GM18870 (cell line): Measurements from ENCODE around the gene ADGRG6.
A peak's percentile ranks its signal among the peaks of the same experiment; 100 is the strongest.

Experiments
- ATAC-seq: cut with Tn5 transposase; IDR thresholded peaks from one replicate; pipeline ENCODE4 v1.9.1; 2021; ENCODE audit warnings: moderate library complexity; ENCODE audit not compliant: unreplicated experiment

The ADGRG6 gene

DNA sequence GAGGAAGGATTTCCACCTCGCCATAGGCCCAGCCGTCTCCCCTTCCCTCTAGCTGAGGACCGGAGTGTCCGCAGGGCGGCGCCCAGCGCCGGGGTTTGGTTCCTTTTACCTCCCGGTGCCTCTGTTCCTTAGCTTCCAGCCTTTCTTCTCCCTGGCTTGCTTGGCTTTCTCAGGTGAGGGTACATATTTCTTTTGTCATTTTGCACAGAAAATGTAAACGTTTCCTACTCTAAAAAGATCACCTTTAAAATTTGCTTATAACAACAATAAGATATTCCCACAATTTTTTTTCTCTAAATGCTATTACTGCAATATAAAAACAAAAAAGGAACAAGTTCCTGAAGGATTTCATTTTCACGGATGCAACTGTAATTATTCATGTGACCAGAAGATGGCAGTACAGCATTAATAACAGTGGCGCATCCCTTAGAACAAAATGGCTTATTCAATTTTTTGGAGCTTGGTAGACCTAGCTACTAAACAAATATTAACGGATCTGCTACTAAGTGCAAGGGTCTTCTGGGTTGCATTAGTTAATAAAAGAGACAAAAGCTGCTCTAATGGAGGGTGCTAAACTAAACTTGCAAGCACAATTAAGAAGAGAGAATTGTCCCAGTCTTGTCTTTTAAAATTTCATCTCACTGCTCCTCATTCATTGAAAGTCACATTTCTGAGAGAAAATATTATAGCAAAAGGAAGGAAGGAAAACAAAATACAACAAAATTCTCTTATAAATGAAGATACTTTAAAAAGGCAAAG is 172.9 kb downstream of the ADGRG6 start:
- ATAC-seq, result peak; percentile 70

DNA sequence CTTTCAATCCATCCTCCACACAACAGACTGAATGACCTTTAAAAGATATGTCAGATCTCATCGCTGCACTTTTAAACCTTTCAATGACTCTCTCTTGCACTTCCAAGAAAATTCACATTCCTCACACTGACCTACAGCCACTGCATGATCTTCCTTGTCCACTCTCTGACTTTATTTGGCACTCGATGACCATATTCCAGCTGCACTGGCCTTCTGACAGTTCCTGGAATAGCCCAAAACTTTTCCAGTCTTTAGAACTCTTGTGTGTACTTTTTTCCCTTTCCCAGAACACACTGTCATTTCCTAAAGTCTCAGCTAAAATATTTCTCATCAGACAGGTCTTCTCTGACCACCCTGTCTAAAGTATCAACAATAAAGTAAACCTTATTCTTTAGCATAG is 174.6 kb downstream of the ADGRG6 start:
- ATAC-seq, result no peak

DNA sequence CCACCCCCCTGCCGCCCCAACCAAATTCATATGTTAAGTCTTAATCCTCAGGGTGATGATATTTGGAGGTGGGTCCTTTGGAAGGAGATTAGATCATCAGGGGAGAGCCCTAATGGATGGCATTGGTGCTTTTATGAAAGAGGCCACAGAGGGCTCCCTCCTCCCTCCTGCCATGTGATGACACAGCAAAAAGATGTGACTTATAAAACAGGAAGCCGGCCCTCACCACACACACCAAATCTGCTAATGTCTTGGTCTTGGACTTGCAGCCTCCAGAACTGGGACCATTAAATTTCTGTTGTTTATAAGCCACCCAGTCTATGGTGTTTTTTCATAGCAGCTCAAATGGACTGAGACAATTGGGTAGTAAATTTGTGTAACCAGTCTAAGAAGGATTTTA is 176.3 kb downstream of the ADGRG6 start:
- ATAC-seq, result no peak

DNA sequence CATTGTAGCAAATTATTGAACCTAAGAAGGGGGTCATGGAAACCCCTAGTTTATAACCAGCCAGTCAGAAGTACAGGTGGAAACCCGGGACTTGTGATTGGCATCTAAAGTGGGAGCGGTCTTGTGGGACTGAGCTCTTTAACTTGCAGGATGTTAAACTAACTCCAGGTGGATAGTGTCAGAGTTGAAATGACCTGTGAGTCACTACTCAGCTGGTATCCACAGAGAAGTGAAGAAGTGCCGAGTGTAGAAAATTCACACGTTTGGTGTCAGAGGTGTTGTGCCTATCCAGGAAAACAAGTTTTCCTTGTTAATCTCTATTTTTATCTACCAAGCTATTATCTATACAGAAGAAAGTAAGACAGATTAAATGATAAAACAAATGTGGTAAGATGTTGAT is 179.7 kb downstream of the ADGRG6 start:
- ATAC-seq, result no peak

DNA sequence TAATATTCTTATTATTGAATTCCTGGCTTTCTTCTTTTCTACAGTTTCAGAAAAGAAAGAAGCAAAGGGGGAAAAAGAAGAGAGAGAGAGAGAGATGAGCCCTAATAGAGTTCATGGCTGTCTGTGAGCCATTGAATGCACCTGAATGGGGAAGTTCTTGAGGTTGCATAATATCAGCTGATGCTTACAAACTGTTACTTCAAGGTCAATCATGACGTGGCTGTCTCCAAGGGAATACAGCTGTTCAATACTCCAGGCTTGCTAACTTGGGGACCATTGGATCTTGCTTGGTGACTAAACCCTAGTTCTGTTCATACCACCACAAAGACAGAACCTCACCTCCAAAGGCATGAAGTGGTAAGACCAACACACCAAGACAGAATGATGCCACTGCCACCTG is 180.4 kb downstream of the ADGRG6 start:
- ATAC-seq, result no peak

DNA sequence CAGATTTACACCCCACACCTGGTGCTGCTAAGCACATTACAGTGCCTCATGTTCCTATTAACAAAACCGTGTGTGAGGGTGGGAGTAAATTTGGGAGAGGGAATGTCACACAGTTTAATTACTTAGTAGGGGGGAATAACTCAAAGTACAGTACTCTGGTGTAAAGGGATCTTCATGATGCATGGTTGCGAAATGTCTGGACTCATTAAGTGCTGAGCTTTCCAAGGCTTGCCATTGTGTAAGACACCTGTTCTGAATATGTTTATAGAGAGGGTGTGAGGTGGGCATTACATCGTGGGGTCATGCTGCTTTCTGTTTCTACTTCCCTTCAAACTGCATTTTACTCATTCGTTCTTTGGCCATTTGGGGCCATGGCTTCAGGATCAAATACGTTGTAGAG is 181.2 kb downstream of the ADGRG6 start:
- no peak for ATAC-seq

DNA sequence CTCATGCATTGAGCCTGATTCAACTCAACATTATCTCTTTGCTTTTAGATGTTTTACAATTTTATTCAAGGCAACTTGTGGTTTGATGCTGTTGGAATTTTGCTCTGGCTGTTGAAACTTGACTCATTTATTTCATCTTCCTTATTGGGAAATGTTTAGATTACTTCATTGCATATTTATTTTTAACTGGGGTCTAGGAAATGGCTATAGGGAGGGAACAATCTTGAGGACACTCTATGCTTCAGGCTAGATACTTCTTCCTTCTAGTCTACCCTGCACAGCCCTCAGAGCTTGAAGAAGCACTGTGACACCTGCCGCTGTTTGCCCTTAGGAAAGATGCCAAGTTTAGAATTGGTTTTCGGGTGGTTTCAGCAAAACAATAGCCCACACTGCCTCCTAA is 183.4 kb downstream of the ADGRG6 start:
- ATAC-seq, result no peak

DNA sequence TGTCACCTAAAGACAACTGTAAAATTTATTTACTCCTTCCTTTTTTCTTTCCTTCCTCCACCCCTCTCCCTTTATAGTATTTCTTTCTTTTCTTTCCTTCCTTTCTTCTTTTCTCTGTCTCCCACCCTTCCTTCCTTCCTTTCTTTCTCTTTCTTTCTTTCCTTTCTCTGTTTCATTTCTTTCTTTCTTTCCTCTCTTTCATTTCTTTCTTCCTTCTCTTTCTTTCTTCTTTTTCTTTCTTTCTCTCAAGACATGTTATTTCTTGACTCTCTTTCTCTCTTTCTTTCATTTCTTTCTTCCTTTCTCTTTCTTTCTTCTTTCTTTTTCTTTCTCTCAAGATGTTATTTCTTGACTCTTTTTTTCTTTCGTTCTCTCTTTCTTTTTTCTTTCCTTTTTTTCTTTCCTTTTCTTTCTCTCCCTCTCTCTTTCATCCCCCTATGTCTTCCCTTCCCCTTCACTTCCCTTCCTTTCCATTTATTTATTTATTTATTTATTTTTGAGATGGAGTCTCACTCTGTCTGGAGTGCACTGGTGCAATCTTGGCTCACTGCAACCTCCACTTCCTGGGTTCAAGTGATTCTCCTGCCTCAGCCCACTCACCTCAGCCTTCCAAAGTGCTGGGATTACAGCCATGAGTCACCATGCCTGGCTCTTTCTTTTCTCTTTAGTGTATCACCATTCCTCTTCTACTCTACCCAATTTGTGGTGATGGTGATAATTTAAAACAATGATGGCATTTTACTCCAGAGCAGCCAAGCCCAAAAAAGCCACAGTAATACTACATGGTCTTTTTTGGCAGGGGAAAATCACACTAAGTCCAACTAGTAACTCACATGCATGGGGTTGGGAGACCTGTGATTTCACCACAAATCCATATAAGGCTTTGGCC is 188.2 kb downstream of the ADGRG6 start:
- no peak for ATAC-seq
